DOHH2 (cell line): ENCODE results near the gene HKDC1.

Experiments
- H3F3A ChIP-seq: fragments of 200-600 bp; sonication (generic), shearing (Covaris generic); 2 replicates; pipeline ENCODE4 v1.6.0; 2016; ENCODE audit warnings: antibody characterized with exemption, mild to moderate bottlenecking; ENCODE audit not compliant: control insufficient read depth, insufficient read depth
- H3K27ac ChIP-seq: fragments of 200-600 bp; sonication (generic); 2 replicates; pipeline ENCODE4 v1.5.1; 2014; ENCODE audit warnings: low read depth, mild to moderate bottlenecking, low read length, moderate library complexity
- H3K27me3 ChIP-seq: fragments of 200-600 bp; sonication (generic); 2 replicates; pipeline ENCODE4 v1.6.1; 2014; ENCODE audit warnings: mild to moderate bottlenecking, low read length, mixed read lengths; ENCODE audit not compliant: control insufficient read depth
- H3K36me3 ChIP-seq: fragments of 200-600 bp; sonication (generic); 2 replicates; pipeline ENCODE4 v1.6.1; 2014; ENCODE audit warnings: mild to moderate bottlenecking, low read length, moderate library complexity, mixed read lengths; ENCODE audit not compliant: control insufficient read depth
- H3K4me1 ChIP-seq: fragments of 200-600 bp; sonication (generic); 2 replicates; pipeline ENCODE4 v1.6.1; 2014; ENCODE audit warnings: mild to moderate bottlenecking, low read length, mixed read lengths; ENCODE audit not compliant: control insufficient read depth
- H3K4me2 ChIP-seq: fragments of 200-600 bp; sonication (generic); 2 replicates; pipeline ENCODE4 v1.6.0; 2014; ENCODE audit warnings: mild to moderate bottlenecking, low read length, moderate library complexity
- H3K4me3 ChIP-seq: fragments of 200-600 bp; sonication (generic); 2 replicates; pipeline ENCODE4 v1.5.1; 2014; ENCODE audit warnings: mild to moderate bottlenecking, low read length, mixed read lengths
- H3K79me2 ChIP-seq: fragments of 200-600 bp; sonication (generic); 2 replicates; pipeline ENCODE4 v1.6.1; 2014; ENCODE audit warnings: mild to moderate bottlenecking, low read length, mixed read lengths; ENCODE audit not compliant: control insufficient read depth
- H3K9me2 ChIP-seq: fragments of 200-600 bp; sonication (generic); replicated peaks from 2 replicates; pipeline ENCODE4 v1.6.1; 2014; ENCODE audit warnings: mild to moderate bottlenecking, low read length, mixed read lengths; ENCODE audit not compliant: control insufficient read depth
- H3K9me3 ChIP-seq: fragments of 200-600 bp; sonication (generic); 2 replicates; pipeline ENCODE4 v1.6.1; 2014; ENCODE audit warnings: antibody characterized with exemption, low read length, mixed read lengths; ENCODE audit not compliant: control insufficient read depth, insufficient read depth
- H4K20me1 ChIP-seq: fragments of 200-600 bp; sonication (generic); 2 replicates; pipeline ENCODE4 v1.6.0; 2014; ENCODE audit warnings: low read depth, mild to moderate bottlenecking, antibody characterized with exemption, low read length, moderate library complexity; ENCODE audit not compliant: control insufficient read depth, insufficient read depth
- EZH2phosphoT487 ChIP-seq: fragments of 200-600 bp; sonication (generic); IDR thresholded peaks from 2 replicates; pipeline ENCODE4 v1.6.1; 2017; ENCODE audit warnings: borderline replicate concordance, mild to moderate bottlenecking, antibody characterized with exemption, low read length, moderate library complexity, mixed read lengths
- TF ChIP-seq, protein P1 (sequence below): fragments of 200-600 bp; sonication (generic); IDR thresholded peaks from one replicate; pipeline ENCODE4 v1.5.1; 2014; ENCODE audit warnings: antibody characterized with exemption, mild to moderate bottlenecking, low read depth, low read length; ENCODE audit not compliant: poor library complexity, severe bottlenecking

The HKDC1 gene

DNA sequence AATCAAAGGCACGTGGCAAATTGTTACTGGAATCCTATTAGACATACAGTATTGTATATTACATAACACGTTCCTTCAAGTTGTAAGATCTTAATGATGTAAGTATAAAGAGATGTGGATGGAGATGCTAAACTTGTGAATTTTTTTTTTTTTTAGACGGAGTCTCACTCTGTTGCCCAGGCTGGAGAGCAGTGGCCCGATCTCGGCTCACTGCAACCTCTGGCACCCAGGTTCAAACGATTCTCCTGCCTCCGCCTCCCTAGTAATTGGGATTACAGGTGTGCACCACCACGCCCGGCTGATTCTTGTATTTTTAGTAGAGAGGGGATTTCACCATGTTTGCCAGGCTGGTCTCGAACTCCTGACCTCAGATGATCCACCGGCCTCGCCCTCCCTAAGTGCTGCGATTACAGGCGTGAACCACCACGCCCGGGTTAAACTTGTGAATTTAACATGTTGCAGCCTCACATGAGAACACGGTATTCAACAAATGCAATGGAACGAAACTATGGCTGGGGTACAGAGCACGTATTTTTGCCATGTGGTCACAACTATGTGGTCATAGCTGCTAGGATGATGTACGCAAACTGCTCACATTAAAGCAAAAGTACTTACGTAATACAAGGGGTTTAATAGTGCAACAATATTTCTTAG lies 40.9 kb upstream of the HKDC1 start:
- Histone ChIP-seq H3K27ac (peak overlapping the region; percentile 68), H3K4me3 (peak overlapping the region; percentile 95), H3K9me2 (no peaks in the 10 kb centered on the region), H3F3A (0 out of 2 replicates have a peak, but pooled peaks cover 4% of the 10 kb centered on the region), H3K9me3 (no peaks in the 10 kb centered on the region), H4K20me1 (0 out of 2 replicates have a peak, but pooled peaks cover 4% of the 10 kb centered on the region), H3K79me2 (peaks cover 54% of the 10 kb centered on the region), H3K4me2 (peak overlapping the region; percentile 90), H3K27me3 (no peaks in the 10 kb centered on the region), H3K4me1 (peaks cover 20% of the 10 kb centered on the region), H3K36me3 (peaks cover 19% of the 10 kb centered on the region)
- TF ChIP-seq EZH2phosphoT487, result no peak
- TF ChIP-seq, protein P1, sequence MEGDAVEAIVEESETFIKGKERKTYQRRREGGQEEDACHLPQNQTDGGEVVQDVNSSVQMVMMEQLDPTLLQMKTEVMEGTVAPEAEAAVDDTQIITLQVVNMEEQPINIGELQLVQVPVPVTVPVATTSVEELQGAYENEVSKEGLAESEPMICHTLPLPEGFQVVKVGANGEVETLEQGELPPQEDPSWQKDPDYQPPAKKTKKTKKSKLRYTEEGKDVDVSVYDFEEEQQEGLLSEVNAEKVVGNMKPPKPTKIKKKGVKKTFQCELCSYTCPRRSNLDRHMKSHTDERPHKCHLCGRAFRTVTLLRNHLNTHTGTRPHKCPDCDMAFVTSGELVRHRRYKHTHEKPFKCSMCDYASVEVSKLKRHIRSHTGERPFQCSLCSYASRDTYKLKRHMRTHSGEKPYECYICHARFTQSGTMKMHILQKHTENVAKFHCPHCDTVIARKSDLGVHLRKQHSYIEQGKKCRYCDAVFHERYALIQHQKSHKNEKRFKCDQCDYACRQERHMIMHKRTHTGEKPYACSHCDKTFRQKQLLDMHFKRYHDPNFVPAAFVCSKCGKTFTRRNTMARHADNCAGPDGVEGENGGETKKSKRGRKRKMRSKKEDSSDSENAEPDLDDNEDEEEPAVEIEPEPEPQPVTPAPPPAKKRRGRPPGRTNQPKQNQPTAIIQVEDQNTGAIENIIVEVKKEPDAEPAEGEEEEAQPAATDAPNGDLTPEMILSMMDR, result no peak

DNA sequence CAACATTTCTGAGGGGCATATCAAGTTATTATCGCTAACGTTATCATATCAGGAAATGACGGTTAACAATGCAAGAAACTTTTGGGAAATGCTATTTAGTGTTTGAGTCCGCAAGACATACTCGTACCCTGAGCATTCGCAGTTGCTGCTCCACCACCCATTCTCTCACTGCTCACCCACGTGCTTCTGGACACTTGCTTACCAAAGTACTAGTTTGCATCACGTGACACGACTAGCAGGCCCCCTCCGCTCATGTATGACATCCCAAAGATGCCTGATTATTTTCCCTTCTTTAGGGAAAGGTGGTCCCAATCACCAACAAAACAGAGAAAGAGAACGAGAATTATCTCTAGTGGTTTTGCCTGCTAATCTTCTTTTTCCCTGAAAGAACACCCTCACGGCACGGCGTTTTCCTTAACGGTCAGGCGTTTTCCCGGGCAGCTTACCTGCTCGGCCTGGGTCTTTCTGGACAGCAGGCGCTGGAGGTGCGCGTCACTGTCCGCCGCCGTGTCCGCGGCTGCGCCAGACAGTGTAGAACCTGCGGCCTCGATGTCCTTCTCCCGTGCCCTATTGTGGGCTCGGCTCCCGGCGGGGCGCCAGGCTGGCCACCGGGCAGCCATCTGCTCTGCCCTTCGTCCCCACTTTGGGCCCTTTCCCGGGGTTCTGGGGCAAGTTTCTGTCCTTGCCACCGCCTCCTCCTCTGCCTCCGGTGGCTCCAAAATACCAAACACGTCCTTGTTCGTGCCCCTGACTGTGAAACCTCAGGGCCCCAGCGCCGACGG lies 40.2 kb upstream of the HKDC1 start, which contains the start of gene SUPV3L1:
Gene SUPV3L1, plus strand, starts transcription at position 492 of the 782 bp plus-strand sequence. Its CDS starts 58 bp downstream, at position 550.
- H3K9me2 ChIP-seq, result no peaks in the 10 kb centered on the region
- 0 out of 2 replicates have a peak, but pooled peaks cover 4% of the 10 kb centered on the region for H4K20me1 ChIP-seq
- peaks cover 20% of the 10 kb centered on the region for H3K4me1 ChIP-seq
- TF ChIP-seq, protein P1, result no peak
- TF ChIP-seq EZH2phosphoT487, result no peak
- 0 out of 2 replicates have a peak, but pooled peaks cover 4% of the 10 kb centered on the region for H3F3A ChIP-seq
- H3K27ac ChIP-seq, result peak within 1 kb of the TSS; percentile 68
- peaks cover 61% of the 10 kb centered on the region for H3K79me2 ChIP-seq
- peaks cover 25% of the 10 kb centered on the region for H3K36me3 ChIP-seq
- H3K4me3 ChIP-seq, result peak within 1 kb of the TSS; percentile 95
- H3K27me3 ChIP-seq, result no peaks in the 10 kb centered on the region
- H3K4me2 ChIP-seq, result peak within 1 kb of the TSS; percentile 90
- H3K9me3 ChIP-seq, result no peaks in the 10 kb centered on the region

DNA sequence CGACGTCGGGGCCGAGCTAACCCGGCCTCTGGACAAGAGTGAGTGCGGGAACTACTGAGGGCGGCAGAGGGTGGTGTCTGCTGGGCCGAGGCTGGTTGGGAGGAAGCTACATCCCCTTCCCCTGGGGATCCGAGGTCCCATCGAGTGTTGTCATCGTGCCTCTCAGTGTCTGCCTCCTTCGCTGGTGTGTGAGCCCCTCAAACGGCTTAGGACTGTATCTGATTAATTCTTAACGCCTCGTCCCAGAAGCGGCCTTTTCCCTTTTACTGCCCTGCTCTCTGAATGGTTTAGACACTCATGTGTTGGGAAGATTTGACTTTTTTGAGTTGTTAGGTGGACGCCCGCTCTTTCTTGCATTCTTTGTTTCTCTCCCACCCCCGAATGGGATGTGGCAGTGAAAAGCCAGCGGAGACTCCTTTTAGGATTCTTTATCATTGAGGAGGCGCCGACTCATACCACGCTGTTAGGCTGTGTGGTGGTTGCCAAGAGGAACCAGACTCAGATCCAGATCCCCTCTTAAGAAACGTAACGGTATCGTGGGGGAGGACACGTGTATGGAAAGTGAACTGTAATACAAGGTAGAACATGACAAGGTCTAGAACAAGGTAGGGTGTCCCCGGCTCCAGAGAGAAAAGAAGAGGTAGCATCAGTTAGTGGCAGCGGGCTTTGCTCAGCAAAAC lies 39.5 kb upstream of the HKDC1 start:
- Histone ChIP-seq H3K79me2 (peaks cover 69% of the 10 kb centered on the region), H3F3A (0 out of 2 replicates have a peak, but pooled peaks cover 4% of the 10 kb centered on the region), H3K36me3 (peaks cover 30% of the 10 kb centered on the region), H3K4me2 (peak overlapping the region; percentile 90), H3K27me3 (no peaks in the 10 kb centered on the region), H3K9me3 (no peaks in the 10 kb centered on the region), H4K20me1 (0 out of 2 replicates have a peak, but pooled peaks cover 4% of the 10 kb centered on the region), H3K9me2 (no peaks in the 10 kb centered on the region), H3K4me3 (peak overlapping the region; percentile 95), H3K4me1 (peaks cover 20% of the 10 kb centered on the region), H3K27ac (peak overlapping the region; percentile 68)
- TF ChIP-seq, protein P1, result no peak
- no peak for TF ChIP-seq EZH2phosphoT487
